Right renal cortex interstitium (tissue), 3 donors: Measurements from ENCODE around the gene DUSP12. TPM values are rescaled to one million over a fixed set of nuclear protein-coding genes. Genes with fewer than 3 reads are reported as not detected.

Source experiments
- DNase-seq, 3 donors: peaks; one replicate each; pipeline ENCODE4 v3.0.0-alpha.2; 2013; ENCODE audit warnings: low read depth in 3 of 3, low spot score in 2 of 3
- polyA plus RNA-seq, 3 donors: library from polyadenylated mRNA; unstranded; fragments of 120-200 nt; gene quantifications; one replicate each; pipeline ENCODE4 v1.2.1, GENCODE V29; 2013; ENCODE audit not compliant: insufficient read length in 3 of 3

DUSP12 gene
- polyA plus RNA-seq, 3 donors, result 34.6 to 43.7 (median 37.0) TPM

DNA sequence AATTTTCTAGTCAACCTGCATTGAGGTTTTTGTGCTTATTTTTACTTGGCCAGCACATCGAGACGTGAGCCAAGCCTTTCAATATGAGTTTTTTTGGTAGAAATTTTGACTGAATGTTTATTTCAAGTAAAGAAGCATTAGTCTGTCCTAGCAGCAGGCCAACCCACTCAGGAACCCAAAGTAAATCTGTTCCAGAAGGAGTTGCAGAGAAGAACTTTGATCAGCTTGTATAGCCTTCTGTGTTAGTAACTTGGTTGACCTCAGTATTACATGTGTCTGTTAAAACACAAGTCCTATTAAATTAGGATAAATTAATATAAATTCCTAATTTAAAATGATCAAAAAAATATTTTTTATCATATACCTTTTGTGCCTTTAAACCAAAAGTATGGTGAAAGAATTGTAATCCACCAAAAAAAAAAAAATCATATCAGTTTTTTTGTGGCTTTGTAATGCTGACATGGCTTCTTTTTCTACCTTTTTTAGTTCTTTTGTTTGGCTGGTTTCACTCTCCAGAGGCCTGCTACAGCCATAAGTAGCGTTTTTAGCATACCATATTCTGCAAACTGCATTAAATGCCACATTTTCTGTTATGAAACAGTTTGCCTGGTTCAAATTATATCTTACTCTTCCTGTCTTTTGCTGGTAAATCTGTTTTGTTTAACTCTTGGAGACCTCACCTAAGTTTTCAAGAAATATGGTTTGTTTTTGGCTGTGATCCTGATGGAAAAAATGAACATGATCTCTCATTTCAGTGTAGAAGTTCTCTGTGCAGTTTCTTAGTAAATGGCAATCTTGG, 56.0 kb downstream of the DUSP12 start:
- no peak for DNase-seq

Other genes starting within 250 kb of the DUSP12 start
- 1 to 10 TPM; 4.2 to 5.2 (median 4.8) TPM for gene FCGR2A, start 244.3 kb upstream of the DUSP12 start, polyA plus RNA-seq
- under 1 TPM; 0.28 to 0.46 (median 0.40) TPM for gene HSPA6, start 225.2 kb upstream of the DUSP12 start, polyA plus RNA-seq
- 1 to 10 TPM; 1.8 to 1.9 (median 1.9) TPM for gene FCGR3A, start 200.0 kb upstream of the DUSP12 start, polyA plus RNA-seq
- gene FCGR3B, start 118.6 kb upstream of the DUSP12 start, polyA plus RNA-seq, result under 1 TPM in 1 of 3 donors, not detected in 2; 0.88 TPM
- gene FCGR2B, start 86.6 kb upstream of the DUSP12 start, polyA plus RNA-seq, result 1 to 10 TPM in 1 of 3 donors, under 1 TPM in 2; 0.29 to 1.6 (median 0.98) TPM
- under 1 TPM; 0.15 to 0.65 (median 0.23) TPM for gene FCRLA, start 42.6 kb upstream of the DUSP12 start, polyA plus RNA-seq
- gene FCRLB, start 28.2 kb upstream of the DUSP12 start, polyA plus RNA-seq, result 1 to 10 TPM; 3.3 to 5.3 (median 4.4) TPM
- 10 to 100 TPM; 34.2 to 36.0 (median 35.0) TPM for gene ATF6, start 16.5 kb downstream of the DUSP12 start, polyA plus RNA-seq